ENCODE results near the gene LRRK1.

GRCh38 chr15:100941536-100941935 is 22.4 kb downstream of the LRRK1 start:
- TF ChIP-seq EZH2 (IDR thresholded peaks at IDR 0.05; ENCODE audit: insufficient read depth, poor library complexity, severe bottlenecking) = no peak
- no peak for TF ChIP-seq EZH2phosphoT487 (IDR thresholded peaks at IDR 0.05; ENCODE audit: insufficient read depth, low read depth)
